SU-DHL-6 (cell line): ENCODE measurements around the gene ADARB2.

Source experiments
- H2AFZ ChIP-seq: fragments of 200-600 bp; sonication (generic); 2 replicates; pipeline ENCODE4 v1.6.1; 2014; ENCODE audit warnings: low read depth, mild to moderate bottlenecking, moderate library complexity, mixed read lengths, antibody characterized with exemption, low read length; ENCODE audit not compliant: severe bottlenecking
- H3F3A ChIP-seq: fragments of 200-600 bp; shearing (Covaris generic); 2 replicates; pipeline ENCODE4 v1.6.0; 2016; ENCODE audit warnings: antibody characterized with exemption, mild to moderate bottlenecking; ENCODE audit not compliant: insufficient read depth
- H3K27ac ChIP-seq: fragments of 200-600 bp; sonication (generic); 2 replicates; pipeline ENCODE4 v1.5.1; 2016; ENCODE audit warnings: low read depth, mild to moderate bottlenecking, low read length, moderate library complexity, mixed read lengths
- H3K27me3 ChIP-seq: fragments of 200-600 bp; sonication (generic), shearing (Covaris generic); 2 replicates; pipeline ENCODE4 v1.6.0; 2014; ENCODE audit warnings: mild to moderate bottlenecking, low read length
- H3K36me3 ChIP-seq: fragments of 200-600 bp; sonication (generic); 2 replicates; pipeline ENCODE4 v1.6.1; 2014; ENCODE audit warnings: mild to moderate bottlenecking, low read length, mixed read lengths
- H3K4me2 ChIP-seq: fragments of 300-600, 200-600 bp; shearing (Covaris generic), sonication (generic); 2 replicates; pipeline ENCODE4 v1.6.0; 2014; ENCODE audit warnings: low read length, low read depth, mild to moderate bottlenecking; ENCODE audit not compliant: poor library complexity, severe bottlenecking
- H3K4me3 ChIP-seq: fragments of 200-600 bp; sonication (generic); 2 replicates; pipeline ENCODE4 v1.5.1; 2014; ENCODE audit warnings: antibody characterized with exemption, low read length, mild to moderate bottlenecking, mixed read lengths; ENCODE audit not compliant: insufficient read depth, poor library complexity, severe bottlenecking
- H3K79me2 ChIP-seq: fragments of 200-600 bp; sonication (generic); 2 replicates; pipeline ENCODE4 v1.6.1; 2014; ENCODE audit warnings: mild to moderate bottlenecking, low read length, moderate library complexity; ENCODE audit not compliant: insufficient read depth
- H3K9ac ChIP-seq: fragments of 200-600 bp; sonication (generic); 2 replicates; pipeline ENCODE4 v1.7.0; 2014; ENCODE audit warnings: mild to moderate bottlenecking, low read length
- H3K9me2 ChIP-seq: fragments of 200-600 bp; sonication (generic); replicated peaks from 2 replicates; pipeline ENCODE4 v1.6.1; 2014; ENCODE audit warnings: low read length; ENCODE audit not compliant: insufficient read depth
- H3K9me3 ChIP-seq: fragments of 200-600 bp; sonication (generic); 2 replicates; pipeline ENCODE4 v1.6.1; 2014; ENCODE audit warnings: low read length, mixed read lengths; ENCODE audit not compliant: insufficient read depth
- H4K20me1 ChIP-seq: fragments of 200-600 bp; sonication (generic); 2 replicates; pipeline ENCODE4 v1.6.1; 2014; ENCODE audit warnings: low read depth, mild to moderate bottlenecking, antibody characterized with exemption, low read length, moderate library complexity, mixed read lengths
- CTCF ChIP-seq: fragments of 200-600 bp; sonication (generic); IDR thresholded peaks from one replicate; pipeline ENCODE4 v1.5.1; 2017; ENCODE audit warnings: antibody characterized with exemption, mild to moderate bottlenecking, low read length, moderate library complexity; ENCODE audit not compliant: insufficient read depth, poor library complexity, severe bottlenecking
- EZH2phosphoT487 ChIP-seq: fragments of 200-600 bp; sonication (generic), shearing (Covaris generic); conservative IDR thresholded peaks from 2 replicates; pipeline ENCODE4 v1.6.1; 2018; ENCODE audit warnings: mild to moderate bottlenecking, antibody characterized with exemption, low read length, moderate library complexity, mixed read lengths

The ADARB2 gene

GRCh38 chr10:1651270-1651966 is 85.9 kb downstream of the ADARB2 start:
- no peaks in the 10 kb centered on the region for H4K20me1 ChIP-seq
- no peaks in the 10 kb centered on the region for H3K9me3 ChIP-seq
- TF ChIP-seq EZH2phosphoT487 (no peak), CTCF (no peak)

DNA sequence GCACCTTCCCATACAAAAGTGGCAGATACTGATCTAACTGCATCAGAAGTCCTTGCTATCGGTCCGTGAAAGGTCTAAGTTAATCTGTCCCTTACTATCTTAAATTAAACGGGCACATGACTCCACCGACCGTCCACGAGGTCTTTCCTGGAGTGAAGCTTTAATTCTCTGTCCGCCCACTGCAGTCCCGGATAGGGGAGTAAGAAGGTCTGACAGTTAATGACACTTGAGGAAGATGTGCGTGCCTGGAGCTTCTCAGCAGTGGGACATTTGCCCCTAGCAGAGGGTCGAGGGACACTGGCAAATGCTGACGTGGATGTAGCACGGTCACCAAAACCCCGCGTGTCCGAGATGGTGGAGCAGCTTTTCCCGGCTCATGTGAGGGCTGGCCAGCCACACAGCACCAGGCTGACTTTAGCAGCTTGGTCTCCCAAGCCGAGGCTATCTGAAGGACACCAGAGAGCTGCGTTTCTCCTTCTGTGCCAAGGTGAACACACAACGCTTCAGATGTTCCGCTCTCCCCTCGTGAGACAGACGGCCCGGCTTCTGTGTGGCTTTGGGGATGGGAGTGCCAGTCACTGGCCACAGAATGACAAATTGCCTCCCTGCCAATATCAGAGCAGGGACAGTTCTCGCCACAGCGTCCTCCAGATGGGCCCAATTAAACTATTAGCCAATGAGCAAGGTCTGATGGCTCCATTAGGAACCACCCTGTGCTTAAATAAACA is 86.6 kb downstream of the ADARB2 start:
- Histone ChIP-seq H3K4me3 (no peak overlapping the region), H3K4me2 (no peak overlapping the region), H3K79me2 (no peaks in the 10 kb centered on the region), H3K9me3 (no peaks in the 10 kb centered on the region), H4K20me1 (no peaks in the 10 kb centered on the region), H3K9ac (no peak overlapping the region), H3K27me3 (no peaks in the 10 kb centered on the region), H3F3A (no peaks in the 10 kb centered on the region), H2AFZ (no peak overlapping the region), H3K27ac (no peak overlapping the region), H3K36me3 (no peaks in the 10 kb centered on the region), H3K9me2 (no peaks in the 10 kb centered on the region)
- TF ChIP-seq CTCF (no peak), EZH2phosphoT487 (no peak)

More at GRCh38 chr10:1651270-1651966, 85.9 kb downstream of the ADARB2 start:
- Histone ChIP-seq H3K79me2 (no peaks in the 10 kb centered on the region), H3K27me3 (no peaks in the 10 kb centered on the region), H3K4me3 (no peak overlapping the region), H3K36me3 (no peaks in the 10 kb centered on the region), H3F3A (no peaks in the 10 kb centered on the region), H3K9me2 (no peaks in the 10 kb centered on the region), H3K9ac (no peak overlapping the region), H2AFZ (no peak overlapping the region), H3K4me2 (no peak overlapping the region), H3K27ac (no peak overlapping the region)

GRCh38 chr10:1648648-1649047 is 88.7 kb downstream of the ADARB2 start:
- Histone ChIP-seq H3K9me2 (no peaks in the 10 kb centered on the region), H3K9me3 (no peaks in the 10 kb centered on the region), H3K27ac (no peak overlapping the region), H2AFZ (no peak overlapping the region), H3K4me2 (no peak overlapping the region), H3K9ac (no peak overlapping the region), H3F3A (no peaks in the 10 kb centered on the region), H3K4me3 (no peak overlapping the region), H4K20me1 (no peaks in the 10 kb centered on the region), H3K36me3 (no peaks in the 10 kb centered on the region), H3K27me3 (no peaks in the 10 kb centered on the region), H3K79me2 (no peaks in the 10 kb centered on the region)
- TF ChIP-seq EZH2phosphoT487 = no peak
- no peak for TF ChIP-seq CTCF
